T-helper 17 cell (primary cell): ENCODE measurements around the gene DISC1. TPM values are rescaled to one million over a fixed set of nuclear protein-coding genes. Genes with fewer than 3 reads are reported as not detected.

ENCODE experiments used
- ATAC-seq: fragments of 150-1000 bp; cut with Tn5 transposase; 2 replicates; pipeline ENCODE4 v1.10.0; 2021; ENCODE audit warnings: mild to moderate bottlenecking, moderate library complexity
- DNase-seq, 3 donors: peaks; one replicate each; pipeline versions ENCODE4 v3.0.0 to v3.0.0-alpha.2; 2020 to 2021
- H3K9me3 ChIP-seq: one replicate; pipeline ENCODE4 v1.7.0; 2013; ENCODE audit warnings: low read length, mild to moderate bottlenecking; ENCODE audit not compliant: control insufficient read depth, poor library complexity, severe bottlenecking
- H3K27ac Mint-ChIP-seq: one replicate; pipeline ENCODE4 v1.8.0; 2022; ENCODE audit warnings: mild to moderate bottlenecking, moderate library complexity, mixed read lengths
- H3K27me3 Mint-ChIP-seq: one replicate; pipeline ENCODE4 v1.8.0; 2022; ENCODE audit warnings: mixed read lengths
- H3K36me3 Mint-ChIP-seq: one replicate; pipeline ENCODE4 v1.8.0; 2022; ENCODE audit warnings: low read depth, mixed read lengths
- H3K4me1 Mint-ChIP-seq: one replicate; pipeline ENCODE4 v1.8.0; 2022; ENCODE audit warnings: mild to moderate bottlenecking, mixed read lengths
- H3K4me3 Mint-ChIP-seq: one replicate; pipeline ENCODE4 v1.8.0; 2022; ENCODE audit warnings: mild to moderate bottlenecking, moderate library complexity, mixed read lengths
- total RNA-seq, 4 donors: library from RNA in 2 of 4; stranded (reverse) in 2 of 4; gene quantifications; one replicate each; pipeline ENCODE4 v1.2.3 and lab custom pipeline; 2022 to 2026

The DISC1 gene
- total RNA-seq, 2 donors from 2014 or later: 16.2 to 17.4 TPM

- no peaks in the 10 kb centered on the region for H3K9me3 ChIP-seq
- Mint-ChIP-seq H3K4me3 (peak overlapping the region; percentile 31), H3K27me3 (no peaks in the 10 kb centered on the region), H3K36me3 (peaks cover 4% of the 10 kb centered on the region), H3K4me1 (peaks cover 12% of the 10 kb centered on the region), H3K27ac (no peak overlapping the region)
- no peak for DNase-seq
- ATAC-seq: no peak
Observed at GRCh38 chr1:231853588-231854207, 227.1 kb downstream of the DISC1 start.

- Mint-ChIP-seq H3K4me1 (peaks cover 18% of the 10 kb centered on the region), H3K27ac (no peak overlapping the region), H3K27me3 (no peaks in the 10 kb centered on the region), H3K36me3 (peaks cover 3% of the 10 kb centered on the region), H3K4me3 (no peak overlapping the region)
- no peaks in the 10 kb centered on the region for H3K9me3 ChIP-seq
- DNase-seq: no peak
- ATAC-seq: no peak
Observed at GRCh38 chr1:231855361-231855760, 228.8 kb downstream of the DISC1 start.

GRCh38 chr1:231855926-231856325, 229.3 kb downstream of the DISC1 start:
- Mint-ChIP-seq H3K4me1 (peaks cover 23% of the 10 kb centered on the region), H3K27ac (no peak overlapping the region), H3K36me3 (peaks cover 2% of the 10 kb centered on the region), H3K4me3 (no peak overlapping the region), H3K27me3 (no peaks in the 10 kb centered on the region)
- no peak for DNase-seq
- no peaks in the 10 kb centered on the region for H3K9me3 ChIP-seq
- no peak for ATAC-seq

- no peak for DNase-seq
- H3K27ac Mint-ChIP-seq: peak overlapping the region; percentile 59
- H3K36me3 Mint-ChIP-seq: peaks cover 2% of the 10 kb centered on the region
Observed at GRCh38 chr1:231856426-231856825, 229.8 kb downstream of the DISC1 start.

GRCh38 chr1:231856894-231857293, 230.3 kb downstream of the DISC1 start:
- Mint-ChIP-seq H3K4me3 (no peak overlapping the region), H3K27me3 (no peaks in the 10 kb centered on the region), H3K27ac (peak overlapping the region; percentile 59), H3K36me3 (no peaks in the 10 kb centered on the region), H3K4me1 (peaks cover 20% of the 10 kb centered on the region)
- ATAC-seq (no peak), DNase-seq (no peak)
- H3K9me3 ChIP-seq: no peaks in the 10 kb centered on the region

More at GRCh38 chr1:231856426-231856825, 229.8 kb downstream of the DISC1 start:
- Mint-ChIP-seq H3K4me1 (peaks cover 23% of the 10 kb centered on the region), H3K27me3 (no peaks in the 10 kb centered on the region), H3K4me3 (no peak overlapping the region)
- no peak for ATAC-seq
- H3K9me3 ChIP-seq: no peaks in the 10 kb centered on the region

GRCh38 chr1:231857609-231858135, 231.1 kb downstream of the DISC1 start:
- Mint-ChIP-seq H3K4me3 (no peak overlapping the region), H3K36me3 (no peaks in the 10 kb centered on the region), H3K27ac (no peak overlapping the region), H3K27me3 (no peaks in the 10 kb centered on the region), H3K4me1 (peaks cover 20% of the 10 kb centered on the region)
- no peaks in the 10 kb centered on the region for H3K9me3 ChIP-seq
- DNase-seq: no peak
- ATAC-seq: no peak

GRCh38 chr1:231860221-231861088, 233.9 kb downstream of the DISC1 start:
- no peak for ATAC-seq
- Mint-ChIP-seq H3K4me3 (no peak overlapping the region), H3K27ac (peak overlapping the region; percentile 27), H3K36me3 (no peaks in the 10 kb centered on the region), H3K4me1 (peaks cover 19% of the 10 kb centered on the region), H3K27me3 (no peaks in the 10 kb centered on the region)
- no peak for DNase-seq
- H3K9me3 ChIP-seq: no peaks in the 10 kb centered on the region

- no peaks in the 10 kb centered on the region for H3K9me3 ChIP-seq
- H3K4me1 Mint-ChIP-seq: peaks cover 19% of the 10 kb centered on the region
- H3K4me3 Mint-ChIP-seq: no peak overlapping the region
- H3K27ac Mint-ChIP-seq: no peak overlapping the region
- DNase-seq (no peak), ATAC-seq (peak; percentile 48)
- H3K36me3 Mint-ChIP-seq: no peaks in the 10 kb centered on the region
- no peaks in the 10 kb centered on the region for H3K27me3 Mint-ChIP-seq
Observed at GRCh38 chr1:231861541-231862481, 235.2 kb downstream of the DISC1 start.

GRCh38 chr1:231862611-231863010, 236.0 kb downstream of the DISC1 start:
- no peaks in the 10 kb centered on the region for H3K27me3 Mint-ChIP-seq
- H3K27ac Mint-ChIP-seq: no peak overlapping the region
- H3K9me3 ChIP-seq: no peaks in the 10 kb centered on the region
- no peaks in the 10 kb centered on the region for H3K36me3 Mint-ChIP-seq
- no peak for DNase-seq
- no peak overlapping the region for H3K4me3 Mint-ChIP-seq
- H3K4me1 Mint-ChIP-seq: peaks cover 26% of the 10 kb centered on the region
- no peak for ATAC-seq

- DNase-seq (no peak), ATAC-seq (no peak)
- Mint-ChIP-seq H3K4me3 (no peak overlapping the region), H3K27me3 (no peaks in the 10 kb centered on the region), H3K36me3 (peaks cover 4% of the 10 kb centered on the region), H3K4me1 (peaks cover 31% of the 10 kb centered on the region), H3K27ac (no peak overlapping the region)
- H3K9me3 ChIP-seq: no peaks in the 10 kb centered on the region
Observed at GRCh38 chr1:231865331-231865730, 238.7 kb downstream of the DISC1 start.

GRCh38 chr1:231866392-231867331, 240.1 kb downstream of the DISC1 start:
- ATAC-seq (peak; percentile 66), DNase-seq (peak; percentile 24 to 49 (median 35))
- H3K27me3 Mint-ChIP-seq: no peaks in the 10 kb centered on the region
- H3K36me3 Mint-ChIP-seq: peaks cover 4% of the 10 kb centered on the region
- peak overlapping the region; percentile 43 for H3K27ac Mint-ChIP-seq
- H3K9me3 ChIP-seq: no peaks in the 10 kb centered on the region
- peak overlapping the region; percentile 50 for H3K4me3 Mint-ChIP-seq
- peaks cover 28% of the 10 kb centered on the region for H3K4me1 Mint-ChIP-seq

GRCh38 chr1:231867607-231868006, 241.0 kb downstream of the DISC1 start:
- H3K9me3 ChIP-seq: no peaks in the 10 kb centered on the region
- H3K27ac Mint-ChIP-seq: peak overlapping the region; percentile 43
- H3K36me3 Mint-ChIP-seq: peaks cover 4% of the 10 kb centered on the region
- ATAC-seq (no peak), DNase-seq (no peak)
- peaks cover 37% of the 10 kb centered on the region for H3K4me1 Mint-ChIP-seq
- H3K4me3 Mint-ChIP-seq: no peak overlapping the region
- H3K27me3 Mint-ChIP-seq: no peaks in the 10 kb centered on the region
